HG03135 (cell line): ENCODE results near the gene ASPRV1.
"Not testable (repeated sequence)": the region's sequence is repeated elsewhere in the genome, so short reads cannot be mapped to it uniquely, and the experiment has no call there.

Experiments
- ATAC-seq: cut with Tn5 transposase; IDR thresholded peaks from one replicate; pipeline ENCODE4 v1.9.1; 2021; ENCODE audit warnings: mild to moderate bottlenecking, moderate library complexity; ENCODE audit not compliant: unreplicated experiment

ASPRV1 gene

DNA sequence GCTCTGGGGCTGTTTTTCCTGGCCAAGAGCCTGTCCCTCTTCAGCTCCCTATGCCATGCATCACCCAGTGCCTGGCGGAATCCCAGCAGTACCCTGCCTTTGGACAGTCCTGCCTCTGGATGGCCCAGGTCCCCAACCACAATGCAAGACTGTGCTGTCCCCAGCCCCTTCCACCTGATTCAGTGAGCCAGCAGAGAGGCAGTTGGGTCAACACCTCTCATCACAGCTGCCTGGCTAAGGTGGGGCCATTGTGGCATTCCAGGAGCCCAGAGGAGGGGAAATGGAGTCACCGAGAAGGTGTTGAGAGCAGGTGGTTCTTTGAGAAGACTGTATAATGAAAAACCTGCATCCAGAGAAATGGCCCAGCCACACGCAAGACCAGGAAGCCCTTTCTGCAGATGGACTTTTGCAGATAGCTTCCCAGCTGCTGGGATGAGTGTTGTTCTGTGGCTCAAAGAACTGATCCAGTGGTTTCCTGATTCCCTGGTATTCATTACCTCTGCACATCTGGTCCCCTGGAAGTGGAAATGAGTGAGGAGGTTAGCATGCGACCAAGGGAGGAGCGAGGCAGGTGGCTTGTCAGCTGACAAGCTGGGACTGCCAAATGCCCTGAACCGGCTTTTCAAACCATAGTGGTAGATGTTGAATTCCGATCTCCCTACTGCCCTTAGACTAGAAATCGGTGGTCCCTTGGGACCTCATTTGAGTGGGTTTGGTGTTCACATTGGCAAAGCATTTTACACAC is 1.7 kb upstream of the ASPRV1 start:
- ATAC-seq = no peak

DNA sequence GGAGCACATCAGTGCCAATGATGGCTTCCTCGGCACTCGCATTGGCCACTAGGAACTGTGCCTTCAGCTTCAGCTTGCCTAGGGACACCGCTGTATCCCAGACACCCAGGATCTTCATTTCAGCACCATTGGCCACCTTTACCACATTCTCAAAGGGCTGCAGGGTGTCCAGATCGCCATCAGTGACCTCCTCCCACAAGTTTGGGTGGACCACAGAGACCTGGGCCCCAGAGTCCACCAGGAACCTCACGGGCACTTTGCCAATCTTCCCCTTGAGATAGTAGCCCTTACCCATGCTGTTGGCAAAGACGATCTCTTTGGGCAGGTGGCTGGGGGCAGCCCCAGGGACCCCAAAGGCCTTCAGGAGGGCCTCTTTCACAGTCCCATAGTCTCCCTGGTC is 610 bp downstream of the ASPRV1 start:
- no peak for ATAC-seq

DNA sequence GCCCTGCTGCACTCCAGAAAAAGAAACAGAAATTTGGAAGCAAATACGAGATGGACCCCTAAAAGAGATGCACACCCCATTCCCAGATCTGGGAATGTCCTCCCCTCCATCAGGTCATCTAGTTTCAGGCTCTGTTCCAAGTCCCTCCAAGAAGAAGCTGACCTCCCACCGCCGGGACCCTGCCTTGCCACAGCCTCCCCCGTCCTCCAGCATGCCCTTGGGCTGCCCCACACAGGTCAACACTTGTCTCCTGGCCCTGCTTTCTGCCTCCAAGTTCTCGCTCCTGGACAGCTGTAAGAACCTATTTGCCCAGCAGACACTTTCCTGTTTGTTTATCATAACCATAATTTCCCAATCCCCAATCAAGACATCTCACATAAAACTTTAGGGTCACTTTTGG is 2.0 kb downstream of the ASPRV1 start:
- no peak for ATAC-seq

DNA sequence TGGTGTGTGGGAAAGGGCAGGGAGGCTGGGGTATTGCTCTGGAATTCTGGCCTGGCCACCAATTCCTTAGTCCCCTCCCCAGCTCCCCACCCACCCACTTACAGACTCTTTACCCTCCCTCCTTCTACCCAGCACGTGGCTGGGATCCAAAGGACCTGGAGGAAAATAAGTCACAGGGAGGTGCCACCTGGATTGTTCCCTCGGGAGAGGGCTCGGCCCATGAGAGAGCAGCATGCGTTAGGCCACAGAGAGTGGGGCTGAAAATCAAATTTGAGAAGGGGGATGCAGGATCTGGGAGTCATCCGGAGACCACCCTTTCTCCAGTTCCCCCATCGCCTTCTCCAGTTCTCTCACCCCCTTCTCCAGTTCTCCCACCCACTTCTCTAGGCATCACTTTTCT is 3.0 kb downstream of the ASPRV1 start:
- no peak for ATAC-seq

DNA sequence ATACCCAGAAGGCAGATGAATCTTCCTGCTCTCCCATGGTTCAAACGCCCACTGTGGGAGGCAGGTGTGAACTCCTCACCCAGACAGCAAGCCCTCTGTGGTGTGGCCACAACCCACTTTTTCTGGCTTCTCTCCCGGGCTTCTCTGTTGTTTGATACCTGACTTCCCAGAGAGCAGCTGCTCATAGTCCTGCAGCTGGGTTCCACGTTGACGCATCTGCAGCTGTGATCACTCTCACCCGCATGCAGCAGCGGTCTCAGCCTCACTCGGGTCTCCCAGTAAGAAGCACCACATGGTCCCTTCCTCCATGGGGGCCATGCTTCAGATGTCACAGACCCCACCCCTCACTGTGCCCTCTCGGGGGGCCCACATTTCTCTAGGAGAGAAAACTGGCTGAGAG is 3.5 kb downstream of the ASPRV1 start:
- ATAC-seq = no peak

DNA sequence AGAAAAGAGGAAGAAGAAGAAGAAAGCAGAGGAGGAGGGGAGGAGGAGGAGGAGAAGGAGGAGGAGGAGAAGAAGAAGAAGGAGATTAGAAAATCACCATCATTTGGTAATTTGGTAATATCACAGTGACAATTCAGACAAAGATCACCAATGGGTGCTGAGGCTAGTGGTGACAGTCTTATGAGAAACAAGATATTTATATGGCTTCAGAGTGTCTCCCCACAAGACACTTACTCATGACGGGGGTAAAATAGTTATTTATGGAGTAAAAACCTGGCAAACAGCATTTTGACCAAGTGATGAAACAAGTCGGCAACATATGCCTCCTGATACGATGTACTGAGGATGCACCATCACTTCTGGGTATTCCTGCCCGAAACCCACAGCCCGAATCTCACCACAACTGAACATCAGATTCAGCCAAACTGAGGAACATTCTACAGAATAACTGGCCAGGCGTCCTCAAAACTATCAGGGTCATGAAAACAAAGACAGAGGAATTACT is 4.9 kb downstream of the ASPRV1 start:
- no peak for ATAC-seq

DNA sequence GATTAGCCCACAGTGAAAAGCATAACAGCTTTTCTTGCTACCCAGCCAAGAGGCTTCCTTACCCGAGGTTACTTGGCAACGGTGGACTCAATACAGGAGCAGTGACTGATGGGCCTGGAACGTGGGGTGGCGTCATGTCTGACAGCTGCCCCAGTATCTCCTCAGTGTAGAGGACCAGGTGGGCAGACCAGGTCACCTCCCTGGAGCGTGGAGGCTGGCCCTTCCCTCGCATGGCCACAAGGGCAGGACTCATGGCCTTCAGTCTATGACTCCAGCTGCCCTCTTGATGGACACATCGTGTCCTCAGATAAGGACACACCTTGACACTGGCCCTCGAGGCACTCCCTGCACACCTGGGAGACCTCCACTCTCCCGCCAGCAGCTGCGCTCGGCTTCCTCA is 6.4 kb downstream of the ASPRV1 start:
- no peak for ATAC-seq

DNA sequence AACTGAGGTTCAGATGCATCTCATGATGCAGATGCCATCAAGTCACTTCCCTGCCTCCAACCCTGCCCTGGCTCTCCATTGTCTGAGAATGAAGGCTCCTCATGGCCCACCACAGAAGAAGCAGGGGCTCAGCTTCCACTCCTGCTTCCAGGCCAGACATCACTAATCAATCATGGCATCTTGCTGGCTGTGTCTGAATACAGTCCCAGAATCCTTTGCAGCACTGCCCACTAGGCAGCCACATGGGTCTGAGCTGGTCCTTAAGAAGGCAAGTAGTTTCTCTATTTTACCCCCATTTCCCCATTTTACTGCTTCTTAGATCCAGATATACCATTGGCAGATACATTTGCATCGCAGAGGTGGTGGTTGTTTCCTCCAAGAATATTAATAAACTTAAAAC is 7.3 kb downstream of the ASPRV1 start:
- ATAC-seq = no peak

DNA sequence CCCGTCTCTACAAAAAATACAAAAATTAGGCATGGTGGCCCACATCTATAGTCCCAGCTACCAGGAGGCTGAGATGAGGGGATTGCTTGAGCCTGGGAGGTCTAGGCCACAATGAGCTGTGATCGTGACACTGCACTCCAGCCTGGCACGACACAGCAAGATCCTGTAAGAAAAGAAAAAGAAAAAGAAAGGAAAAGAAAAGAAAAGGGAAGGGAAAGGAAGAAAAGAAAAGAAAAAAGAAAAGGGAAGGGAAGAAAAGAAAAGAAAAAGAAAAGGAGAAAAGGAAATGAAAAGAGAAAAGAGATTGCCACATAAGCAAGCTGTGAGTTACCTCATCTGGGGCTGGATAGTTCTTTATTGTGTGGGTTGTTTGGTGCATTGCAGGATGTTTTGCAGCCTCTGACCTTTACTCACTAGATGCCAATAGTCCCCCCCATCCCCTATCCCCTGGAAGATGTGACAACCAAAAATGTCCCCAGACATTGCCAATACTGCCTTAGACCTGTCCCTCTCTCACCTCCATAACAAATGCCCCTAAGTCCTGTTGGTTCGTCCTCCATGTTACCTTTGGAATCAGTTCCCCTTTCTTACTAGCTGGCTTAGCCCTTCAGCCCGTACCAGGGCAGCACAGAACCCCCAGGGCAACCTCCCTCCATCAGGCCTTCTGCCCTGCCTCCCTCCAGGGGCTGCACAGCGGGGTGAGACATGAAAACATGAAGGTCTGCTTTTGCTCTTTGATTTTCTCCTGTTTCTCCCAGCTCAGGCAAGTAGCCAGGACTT is 8.9 kb downstream of the ASPRV1 start:
- no peak for ATAC-seq

DNA sequence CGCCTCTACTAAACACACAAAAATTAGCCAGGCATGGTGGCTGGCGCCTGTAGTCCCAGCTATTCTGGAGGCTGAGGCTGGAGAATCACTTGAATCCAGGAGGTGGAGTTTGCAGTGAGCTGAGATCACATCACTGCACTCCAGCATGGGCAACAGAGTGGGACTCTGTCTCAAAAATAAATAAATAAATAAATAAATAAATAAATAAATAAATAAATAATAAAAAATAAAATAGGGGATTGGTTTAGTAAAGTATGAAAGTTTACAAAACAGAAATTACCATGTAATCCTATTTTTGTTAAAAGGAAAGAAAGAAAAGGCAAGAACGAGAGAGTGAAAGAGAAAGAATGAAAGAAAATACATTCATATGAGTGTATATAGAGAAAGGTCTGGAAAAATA is 10.8 kb downstream of the ASPRV1 start:
- not testable (repeated sequence) for ATAC-seq

DNA sequence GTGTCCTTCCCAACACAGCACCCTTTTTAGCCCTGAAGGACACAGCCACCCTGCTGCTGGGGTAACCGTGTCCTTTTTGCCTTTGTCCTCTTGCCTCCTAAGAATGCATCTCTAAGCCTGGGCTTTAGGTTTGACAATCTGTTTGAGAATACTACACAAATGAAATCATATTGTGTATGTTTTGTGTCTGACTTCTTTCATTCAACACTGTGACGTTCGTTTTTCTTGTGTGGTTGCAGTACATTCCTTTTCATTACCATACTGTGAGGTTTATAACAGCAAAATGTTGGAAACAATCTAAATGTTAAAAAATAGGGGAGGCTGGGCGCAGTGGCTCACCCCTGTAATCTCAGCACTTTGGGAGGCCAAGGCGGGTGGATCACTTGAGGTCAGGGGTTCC is 11.2 kb downstream of the ASPRV1 start:
- no peak for ATAC-seq

DNA sequence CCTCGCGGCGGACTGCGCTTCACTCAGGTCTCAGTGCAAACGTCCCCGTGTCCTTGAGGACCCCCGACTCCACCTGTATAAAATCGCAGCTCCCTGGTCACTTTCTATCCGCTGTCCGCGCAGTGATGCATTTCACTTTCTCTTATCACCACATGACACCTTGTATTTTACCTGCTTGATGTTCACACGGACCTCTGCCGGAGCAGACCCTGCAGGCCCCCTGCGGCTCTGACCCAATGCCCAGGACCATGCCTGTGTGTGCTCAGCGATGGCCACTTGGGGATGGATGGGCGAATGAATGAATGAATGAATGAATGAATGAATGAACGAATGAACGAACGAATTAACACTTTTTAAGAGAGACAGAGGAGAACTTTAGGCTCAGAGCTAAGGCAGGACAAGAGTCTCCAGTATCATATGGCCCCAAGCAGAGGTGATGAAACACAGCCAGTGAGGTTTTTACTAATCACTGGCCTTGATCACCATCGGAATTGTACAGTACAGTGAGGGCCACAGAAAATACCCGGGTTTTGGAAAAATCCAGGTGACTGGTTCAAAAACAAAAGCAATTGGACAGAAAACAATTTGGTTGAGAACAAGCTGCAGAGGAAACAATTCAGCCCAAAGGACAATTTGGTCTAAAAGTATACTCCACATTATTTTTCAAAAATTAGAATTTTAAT is 12.3 kb downstream of the ASPRV1 start:
- no peak for ATAC-seq

DNA sequence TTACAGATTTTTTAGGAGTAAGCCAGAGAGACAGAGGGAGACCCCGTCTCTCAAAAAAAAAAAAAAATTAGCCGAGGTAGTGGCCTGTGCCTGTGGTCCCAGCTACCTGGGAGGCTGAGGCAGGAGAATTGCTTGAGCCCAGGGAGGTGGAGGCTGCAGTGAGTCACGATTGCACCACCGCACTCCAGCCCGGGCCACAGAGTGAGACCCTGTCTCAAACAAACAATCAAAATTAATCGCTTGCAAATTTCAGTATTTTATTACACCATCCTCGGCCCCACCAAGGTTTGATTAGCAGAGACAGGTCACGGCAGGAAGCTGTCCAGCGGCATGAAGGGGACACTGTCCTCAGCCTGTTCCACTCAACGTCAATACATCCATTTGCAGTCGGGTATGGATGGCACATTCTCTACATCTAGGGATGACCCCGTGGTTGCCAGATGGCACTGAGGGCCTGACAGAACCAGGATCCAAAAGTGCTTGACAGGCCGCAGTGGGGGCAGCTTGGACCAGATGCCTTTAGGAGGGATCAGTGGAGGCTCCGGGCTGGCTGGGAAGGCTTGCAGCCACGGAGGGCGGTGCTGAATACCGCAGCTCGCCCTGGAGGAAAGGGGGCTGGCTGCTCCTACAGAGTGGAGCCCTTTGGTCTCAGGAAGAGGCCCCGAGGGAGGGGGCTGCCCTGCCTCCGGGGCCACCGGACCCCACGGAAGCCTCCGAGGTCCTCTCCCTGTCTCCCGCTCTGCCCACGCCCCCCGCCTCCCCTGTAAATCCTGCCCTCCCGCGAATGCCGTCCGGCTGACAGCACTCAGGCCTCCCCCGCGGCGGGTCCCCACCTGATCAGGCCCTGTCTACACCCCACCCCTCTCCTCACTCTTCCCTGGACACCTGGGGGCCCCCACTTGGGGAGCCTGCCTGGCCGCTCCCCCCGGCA is 13.1 kb downstream of the ASPRV1 start:
- ATAC-seq = no peak

DNA sequence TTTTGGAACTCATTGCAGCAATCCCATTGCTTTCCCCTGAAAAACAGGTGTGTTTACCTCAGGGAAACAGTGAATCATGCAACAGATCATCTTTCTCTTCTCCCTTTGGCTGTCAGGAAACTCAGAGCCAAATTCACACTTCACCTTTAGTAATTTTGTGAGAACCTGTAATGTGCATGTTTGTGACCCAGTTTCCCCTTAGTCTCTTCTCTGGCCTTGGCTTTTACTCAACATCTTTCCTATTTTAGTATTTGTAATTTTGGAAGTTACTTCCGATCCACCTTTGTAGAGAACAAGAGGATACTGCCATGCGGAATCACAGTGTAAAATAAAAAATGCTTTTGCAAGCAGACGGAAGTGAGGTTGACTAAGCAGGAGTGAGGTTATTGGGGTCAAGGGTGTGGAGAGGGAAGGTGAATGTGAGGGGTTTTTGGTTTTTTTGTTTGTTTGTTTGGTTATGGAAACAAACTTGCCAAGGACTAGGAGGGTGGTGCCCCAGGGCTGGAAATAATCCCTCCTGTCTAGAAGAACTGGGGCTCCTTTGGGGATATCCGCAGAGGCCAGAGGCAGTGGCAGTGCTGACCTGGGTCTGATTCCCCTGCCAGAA is 14.0 kb downstream of the ASPRV1 start:
- no peak for ATAC-seq

DNA sequence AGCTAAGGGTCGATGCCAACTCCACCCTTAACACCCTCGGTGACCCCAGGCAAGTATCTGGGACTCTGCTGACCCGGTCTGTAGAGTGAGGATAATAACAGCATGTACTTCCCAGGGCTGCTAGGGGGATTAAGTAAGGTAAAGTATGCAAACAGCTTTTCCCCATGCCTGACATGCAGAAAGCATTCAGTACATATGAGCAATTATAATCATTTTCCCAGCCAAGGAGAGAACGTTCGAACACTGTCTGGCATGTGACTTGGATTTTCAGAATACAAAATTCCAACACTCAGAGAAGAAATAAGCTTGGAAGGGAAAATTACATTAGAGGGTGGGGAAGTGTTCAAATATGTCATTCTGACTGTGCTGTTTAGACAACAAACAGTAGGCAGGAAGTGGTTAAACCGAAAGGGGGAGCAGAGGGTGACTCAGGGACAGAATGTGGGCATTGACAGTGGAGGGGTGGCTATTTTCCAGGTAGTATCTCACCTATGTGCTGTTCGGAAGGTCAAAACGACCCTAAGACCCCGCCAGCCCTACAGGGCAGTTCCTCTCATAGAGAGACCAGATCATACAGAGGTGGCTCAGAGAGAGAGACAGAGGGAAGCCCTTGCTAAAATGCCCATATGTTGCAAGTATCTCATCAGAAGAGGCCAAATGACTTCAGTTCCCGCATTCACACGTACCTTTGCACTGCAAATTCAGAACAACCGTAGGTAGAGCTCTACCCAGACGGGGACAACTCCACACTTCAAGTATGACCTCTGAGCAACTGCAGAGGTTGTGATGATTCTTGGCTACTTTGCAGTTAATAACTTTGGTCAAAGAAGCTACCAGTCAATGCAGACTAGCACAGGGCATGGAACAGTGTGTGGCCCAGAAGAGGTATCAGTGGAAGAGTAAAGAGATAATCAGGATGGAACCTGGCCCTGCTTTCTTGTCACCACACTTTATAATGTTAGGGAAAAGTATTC is 14.8 kb downstream of the ASPRV1 start:
- ATAC-seq = peak; percentile 76

DNA sequence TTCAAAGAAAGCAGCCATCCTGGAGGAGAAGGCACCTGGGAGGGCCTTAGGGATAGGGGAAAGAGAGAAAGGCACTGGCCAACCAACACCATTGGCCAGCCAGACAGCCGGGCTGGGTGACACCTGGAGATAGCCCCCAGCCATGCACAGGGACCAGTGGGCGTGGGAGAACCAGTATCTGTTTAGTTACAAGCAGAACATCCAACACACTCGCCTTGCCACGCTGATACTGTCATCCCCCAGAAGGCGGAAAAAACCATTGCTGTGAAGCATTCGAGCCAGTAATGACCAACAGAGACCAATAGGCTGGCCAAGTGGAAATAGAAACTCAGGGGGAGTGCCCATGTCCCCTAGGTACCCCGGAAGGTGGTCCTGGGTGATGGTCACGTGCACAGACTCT is 15.5 kb downstream of the ASPRV1 start:
- ATAC-seq = no peak

DNA sequence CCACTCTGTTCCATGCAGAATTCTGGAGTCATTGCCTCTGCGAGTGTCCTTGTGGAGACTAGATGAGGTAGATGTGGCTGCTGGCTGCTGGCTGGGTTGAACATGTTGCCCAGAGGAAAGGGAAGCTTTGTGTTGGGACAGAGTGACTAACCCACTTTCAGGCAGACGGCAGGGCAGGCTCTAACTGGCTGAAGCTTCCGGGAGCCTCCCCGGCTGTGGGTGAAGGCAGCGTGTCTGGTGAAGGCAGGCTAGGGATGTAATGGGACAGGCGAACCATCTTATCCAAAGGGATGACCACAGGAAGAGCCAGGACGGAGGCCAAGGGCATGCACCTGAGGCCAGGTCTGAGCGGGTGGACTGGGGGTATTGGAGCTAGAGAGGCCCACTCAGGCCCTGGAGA is 16.0 kb downstream of the ASPRV1 start:
- no peak for ATAC-seq

DNA sequence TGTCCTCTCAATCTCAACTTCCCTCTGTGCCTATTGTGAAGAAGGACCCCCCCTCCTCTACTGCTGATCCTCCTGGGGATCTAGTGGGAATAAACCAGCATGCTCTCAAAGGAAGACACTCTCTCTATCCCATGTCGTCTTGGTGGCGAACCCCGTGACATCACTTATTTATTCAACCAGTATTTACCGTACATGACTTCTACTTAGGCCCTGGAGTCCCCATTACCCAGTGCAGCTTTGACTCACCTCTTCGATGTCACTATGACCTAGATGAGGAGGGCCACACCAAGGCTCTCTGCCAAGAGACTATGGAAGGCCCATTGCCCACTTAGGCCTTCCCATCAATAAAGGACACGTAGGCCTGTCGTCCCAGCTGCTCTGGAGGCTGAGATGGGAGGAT is 16.7 kb downstream of the ASPRV1 start:
- no peak for ATAC-seq
